ENCODE measurements around the gene GRIK1.

- TF ChIP-seq POLR2AphosphoS5 (IDR thresholded peaks at IDR 0.05; ENCODE audit: insufficient read depth in 1 of 2, low read depth in 1 of 2) (no peak), POLR2A (IDR thresholded peaks at IDR 0.05) (no peak)
Observed at GRCh38 chr21:29718081-29718815, 221.5 kb downstream of the GRIK1 start.

All from vagina (tissue), 2 donors.